Stimulated activated CD4-positive, alpha-beta T cell treated with anti-CD3 and anti-CD28 coated beads, Interleukin-1b, Interleukin-23, amount 100 ng/mL, for 1 hour (primary cell): ENCODE data around the gene KCNQ1.
"Not testable (repeated sequence)": the region's sequence is repeated elsewhere in the genome, so short reads cannot be mapped to it uniquely, and the experiment has no call there.

ENCODE experiments used
- DNase-seq, 2 donors: peaks; one replicate each; pipeline ENCODE4 v3.0.0-alpha.2; 2020; ENCODE audit warnings: low read depth in 2 of 2

Gene KCNQ1

DNA sequence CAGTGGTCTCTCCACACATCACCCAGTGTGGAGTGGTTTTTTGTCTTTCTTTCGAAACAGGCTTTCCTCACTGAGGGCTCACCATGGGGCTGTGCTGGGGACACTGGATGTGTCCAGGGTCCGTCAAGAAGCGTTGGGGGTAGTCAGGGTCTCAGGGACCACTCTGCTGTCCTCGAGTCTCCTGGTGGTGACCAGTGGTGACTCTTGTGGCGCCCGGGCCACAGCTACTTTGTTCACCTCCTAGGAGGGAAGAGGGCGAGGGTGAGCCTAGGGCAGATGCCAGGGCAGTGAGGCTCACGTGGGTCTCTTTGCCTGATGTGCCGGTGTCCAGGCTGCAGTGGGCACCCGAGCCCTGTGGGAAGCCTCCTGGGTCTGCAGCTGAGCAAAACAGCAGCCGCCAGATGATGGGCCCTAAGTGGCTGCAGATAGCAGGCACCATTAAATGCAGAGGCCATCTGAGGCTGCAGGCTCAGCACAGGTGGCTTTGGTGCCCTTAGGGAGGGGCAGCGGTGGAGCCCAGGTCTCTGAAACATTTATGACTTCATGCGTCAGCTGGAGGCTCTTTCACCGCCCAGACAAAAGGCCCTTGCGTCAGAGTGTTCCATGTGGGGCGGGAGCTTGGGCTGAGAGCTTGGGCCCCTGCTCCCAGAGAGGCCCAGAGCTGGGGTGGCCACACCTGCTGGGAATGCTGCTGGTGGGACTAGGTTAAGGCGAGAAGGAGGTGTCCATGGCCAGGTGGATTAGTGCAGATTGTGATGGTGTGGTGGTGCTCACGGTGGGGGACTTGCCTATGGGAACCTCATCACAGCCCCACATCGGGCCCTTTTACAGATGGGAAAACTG is 29.5 kb downstream of the KCNQ1 start:
- DNase-seq, result no peak

DNA sequence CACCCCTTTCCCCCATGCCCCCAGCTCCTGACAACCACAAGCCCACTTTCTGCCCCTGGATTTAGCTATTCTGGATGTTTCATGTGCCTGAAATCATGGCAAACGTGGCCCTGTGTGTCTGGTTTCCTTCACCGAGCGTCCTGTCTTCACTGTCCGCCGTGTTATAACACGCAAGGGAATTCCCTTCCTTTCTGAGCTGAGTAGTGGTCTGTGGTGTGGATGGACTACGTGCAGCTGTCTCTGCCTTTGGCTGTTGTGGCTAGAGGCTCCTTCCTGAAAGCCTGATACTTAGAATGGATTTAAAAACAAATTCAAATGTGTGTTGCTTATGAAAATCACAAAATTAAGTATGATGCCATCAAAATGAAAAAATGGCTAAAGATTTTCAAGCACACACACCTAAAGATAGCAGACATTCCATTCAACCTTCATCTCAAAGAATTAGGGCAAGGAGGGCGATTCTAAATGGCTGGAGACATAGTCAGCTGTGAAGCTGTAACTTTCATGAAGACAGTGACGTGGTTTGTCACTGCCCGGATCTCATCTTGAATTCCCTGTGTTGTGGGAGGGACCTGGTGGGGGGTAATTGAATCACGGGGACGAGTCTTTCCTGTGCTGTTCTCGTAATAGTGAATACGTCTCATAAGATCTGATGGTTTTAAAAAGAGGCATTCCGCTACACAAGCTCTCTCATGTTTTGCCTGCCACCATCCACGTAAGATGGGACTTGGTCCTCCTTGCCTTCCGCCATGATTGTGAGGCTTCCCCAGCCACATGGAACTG is 30.5 kb downstream of the KCNQ1 start:
- no peak for DNase-seq

DNA sequence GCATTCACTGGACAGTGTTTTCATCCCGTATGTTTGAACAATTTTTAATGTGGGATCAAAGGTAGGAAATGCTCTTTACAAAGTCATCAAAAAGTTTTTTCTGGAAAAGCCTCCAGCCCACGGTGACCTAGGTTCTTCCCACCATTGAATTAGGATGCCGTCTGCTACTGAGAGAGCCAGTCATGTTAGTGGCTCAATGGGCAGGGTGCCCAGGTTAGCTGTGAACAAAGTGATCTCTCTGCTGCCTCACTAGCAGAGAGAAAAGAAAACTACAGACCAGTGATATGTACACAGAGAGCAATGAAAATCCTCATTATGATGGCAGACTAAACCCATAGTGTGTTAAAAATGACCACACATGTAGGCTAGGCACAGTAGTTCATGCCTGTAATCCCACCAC is 32.4 kb downstream of the KCNQ1 start:
- DNase-seq, result no peak

DNA sequence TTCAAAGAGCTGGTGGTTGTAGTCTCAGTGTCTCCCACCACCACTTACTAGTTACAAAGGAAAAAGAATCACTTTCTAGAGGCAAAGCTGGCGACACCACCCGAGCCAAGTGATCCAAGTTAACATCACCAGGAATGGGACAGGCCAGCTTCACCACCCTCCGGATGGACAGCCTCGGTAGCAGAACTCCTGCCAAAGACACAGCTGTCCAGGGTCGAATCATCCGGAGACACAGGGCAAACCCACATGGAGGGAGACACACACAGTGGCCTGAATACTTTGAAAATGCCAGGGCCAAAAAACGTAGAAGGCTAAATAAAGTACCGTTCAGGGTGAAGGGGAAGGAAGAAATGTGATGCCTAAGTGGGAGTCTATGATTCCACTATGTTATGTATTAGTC is 33.1 kb downstream of the KCNQ1 start:
- DNase-seq, result no peak

DNA sequence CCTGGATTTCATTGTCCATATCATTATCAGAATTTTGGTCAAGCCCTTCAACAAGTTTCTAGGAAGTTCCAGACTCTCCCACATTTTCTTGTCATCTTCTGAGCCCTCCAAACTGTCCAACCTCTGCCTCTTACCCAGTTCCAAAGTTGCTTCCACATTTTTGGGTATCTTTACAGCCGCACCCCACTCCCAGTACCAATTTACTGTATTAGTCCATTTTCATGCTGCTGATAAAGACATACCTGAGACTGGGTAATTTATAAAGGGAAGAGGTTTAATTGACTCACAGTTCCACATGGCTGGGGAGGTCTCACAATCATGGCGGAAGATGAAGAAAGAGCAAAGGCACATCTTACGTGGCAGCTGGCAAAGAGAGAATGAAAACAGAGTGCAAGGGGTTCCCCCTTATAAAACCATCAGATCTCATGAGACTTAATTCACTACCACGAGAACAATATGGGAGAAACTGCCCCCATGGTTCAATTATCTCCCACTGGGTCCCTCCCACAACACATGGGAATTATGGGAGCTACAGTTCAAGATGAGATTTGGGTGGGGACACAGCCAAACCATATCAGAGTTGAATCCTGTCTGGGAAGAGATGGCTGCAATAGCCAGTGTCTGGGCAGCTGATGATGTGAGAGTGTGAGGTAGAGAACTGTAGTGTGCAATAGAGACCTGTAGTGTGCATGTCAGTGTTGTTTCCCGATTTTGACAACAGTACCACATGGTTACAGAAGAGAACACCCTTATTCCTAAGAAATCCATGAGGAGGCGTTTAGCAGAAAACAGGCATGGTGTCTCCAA is 35.5 kb downstream of the KCNQ1 start:
- DNase-seq, result not testable (repeated sequence)

DNA sequence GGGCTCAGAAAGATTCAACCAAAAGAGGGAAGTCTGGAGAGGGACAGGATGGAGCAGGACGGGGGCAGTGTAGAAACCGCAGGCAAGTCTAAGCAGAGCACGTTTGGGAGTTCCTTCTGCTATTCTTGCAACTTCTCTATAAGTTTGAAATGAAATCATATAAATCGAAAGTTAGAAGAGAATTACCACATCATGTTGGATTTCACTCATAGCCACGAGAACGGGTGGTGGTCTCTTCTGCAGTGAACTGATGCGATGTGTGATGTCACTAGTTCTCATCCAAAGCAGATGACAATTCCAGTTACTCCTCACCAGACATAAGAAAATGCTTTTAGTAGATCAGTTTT is 36.0 kb downstream of the KCNQ1 start:
- no peak for DNase-seq

DNA sequence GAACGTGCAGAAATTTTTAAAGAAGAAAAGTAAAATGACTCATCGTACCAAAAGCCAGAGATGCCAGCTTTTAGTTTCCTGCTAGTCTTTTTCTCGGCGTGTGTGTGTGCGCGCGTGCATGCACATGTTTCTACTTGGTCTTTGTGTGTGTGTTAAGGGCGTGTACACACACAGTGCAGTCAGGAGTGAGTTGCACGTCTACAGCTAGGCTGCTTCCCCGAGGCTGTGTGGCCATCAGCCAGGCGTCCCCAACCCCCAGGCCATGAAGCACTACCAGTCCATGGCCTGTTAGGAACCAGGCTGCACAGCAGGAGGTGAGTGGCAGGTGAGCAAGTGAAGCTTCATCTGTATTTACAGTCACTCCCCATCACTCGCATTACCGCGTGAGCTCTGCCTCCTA is 36.4 kb downstream of the KCNQ1 start:
- no peak for DNase-seq

DNA sequence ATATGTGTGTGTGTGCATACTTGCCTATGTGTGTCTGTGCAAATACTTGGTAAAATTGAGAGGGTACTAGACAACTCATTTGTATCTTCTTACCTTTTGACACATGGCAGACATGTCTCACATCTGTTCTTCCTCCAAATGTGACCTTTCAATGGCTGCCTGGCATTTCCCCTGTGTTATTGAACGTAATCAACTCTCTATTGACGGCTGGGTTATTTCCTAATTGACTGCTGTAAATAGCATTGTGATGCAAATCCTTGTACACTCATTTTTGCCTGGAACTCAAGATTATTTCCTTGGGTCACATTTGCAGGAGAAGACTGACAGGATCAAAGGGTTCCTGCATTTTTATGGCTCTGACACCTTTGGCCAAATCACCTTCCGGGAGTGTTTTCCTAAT is 37.4 kb downstream of the KCNQ1 start:
- no peak for DNase-seq

DNA sequence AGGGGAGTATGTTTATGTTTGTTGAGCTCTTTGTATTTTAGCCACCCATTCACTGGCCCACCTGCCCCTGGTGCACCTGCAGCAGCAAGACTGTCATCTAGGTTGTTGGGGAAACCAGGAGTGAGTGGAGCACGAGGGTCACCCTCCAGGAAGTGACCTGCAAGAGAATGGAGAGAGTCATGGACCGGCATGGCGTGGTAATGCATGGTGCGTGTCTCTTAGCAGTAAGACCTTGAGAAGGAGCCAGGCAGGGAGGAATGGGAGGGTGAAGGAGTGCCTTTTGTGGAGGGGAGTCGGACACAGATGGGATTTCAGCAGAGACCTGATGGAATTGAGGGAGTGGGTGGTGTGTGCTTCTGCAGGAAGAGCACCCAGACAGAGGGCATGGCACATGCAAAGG is 37.9 kb downstream of the KCNQ1 start:
- DNase-seq, result no peak

DNA sequence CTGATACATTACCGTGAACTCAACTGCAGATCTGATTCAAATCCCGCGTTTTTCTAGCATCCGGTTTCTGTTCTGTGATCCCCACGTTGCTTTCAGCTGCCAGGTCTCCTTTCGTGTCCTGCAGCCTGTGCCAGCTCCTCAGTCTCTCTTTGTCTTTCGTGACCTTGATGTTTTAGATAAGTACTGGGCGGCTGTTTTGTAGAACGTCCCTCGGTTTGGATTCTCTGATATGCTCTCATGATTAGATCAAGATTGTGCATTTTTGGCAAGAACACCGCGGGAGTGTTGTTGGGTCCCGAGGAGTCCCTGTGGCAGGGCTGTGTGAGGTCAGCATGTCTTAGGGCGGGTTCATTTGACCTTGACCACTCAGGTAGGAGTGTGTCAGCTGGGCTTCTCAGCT is 38.6 kb downstream of the KCNQ1 start:
- no peak for DNase-seq

DNA sequence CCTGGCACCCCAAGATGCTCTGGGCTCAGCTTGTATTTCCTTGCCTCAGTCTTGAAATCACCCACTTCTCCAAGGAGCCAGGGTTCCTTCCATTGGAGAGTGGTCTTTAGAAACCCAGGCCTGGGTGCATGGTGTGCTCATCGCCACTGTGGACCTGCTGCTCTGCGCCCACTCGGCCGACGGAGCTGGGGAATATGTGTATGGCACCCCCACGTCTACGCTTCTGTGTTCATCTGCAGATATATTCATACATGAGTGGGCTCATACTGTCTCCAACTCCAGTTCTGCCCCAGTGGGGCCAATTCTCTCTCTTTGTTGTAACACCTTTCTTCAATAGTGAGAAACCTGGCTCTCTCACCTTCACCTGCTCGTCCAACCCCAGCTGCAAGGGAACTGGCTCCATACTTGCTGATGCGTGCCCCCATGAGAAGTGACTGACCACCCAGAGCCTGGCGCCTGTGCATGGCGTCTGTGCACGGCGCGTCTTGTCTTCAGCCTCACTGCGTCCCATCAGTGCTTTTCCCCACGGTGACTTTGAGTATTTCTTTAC is 39.8 kb downstream of the KCNQ1 start:
- no peak for DNase-seq

DNA sequence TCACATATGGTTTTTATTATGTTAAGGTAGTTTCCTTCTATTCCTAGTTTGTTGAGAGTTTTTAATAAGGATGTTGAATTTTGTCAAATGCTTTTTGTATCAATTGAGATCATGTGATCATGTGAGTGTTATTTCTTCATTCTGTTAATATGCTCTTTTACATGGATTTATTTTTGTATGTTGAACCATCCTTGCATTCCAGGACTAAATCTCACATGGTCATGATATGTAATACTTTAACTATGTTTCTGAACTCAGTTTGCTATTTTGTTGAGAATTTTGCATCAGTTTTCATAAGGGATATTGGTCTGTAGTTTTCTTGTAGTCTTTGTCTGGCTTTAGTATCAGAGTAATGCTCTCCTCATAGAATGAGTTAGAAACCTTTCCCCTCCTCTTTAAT is 43.2 kb downstream of the KCNQ1 start:
- no peak for DNase-seq

DNA sequence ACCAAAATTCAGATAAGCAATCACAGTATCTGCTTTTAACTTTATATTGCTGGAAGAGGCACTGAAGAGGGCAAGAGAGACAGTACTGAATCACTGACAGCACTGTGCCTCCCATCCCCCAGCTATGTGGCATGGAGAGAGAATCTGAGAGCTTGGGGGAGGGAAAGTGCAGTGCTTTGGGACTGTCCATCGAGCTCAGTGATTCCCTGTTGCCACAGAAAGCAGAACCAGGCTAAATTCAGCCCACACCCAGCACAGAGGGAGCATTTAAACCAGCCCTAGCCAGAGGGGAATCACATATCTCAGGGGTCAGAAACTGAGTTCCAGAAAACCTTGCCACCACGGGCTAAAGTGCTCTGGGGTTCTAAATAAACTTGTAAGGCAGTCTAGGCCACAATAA is 44.3 kb downstream of the KCNQ1 start:
- no peak for DNase-seq

DNA sequence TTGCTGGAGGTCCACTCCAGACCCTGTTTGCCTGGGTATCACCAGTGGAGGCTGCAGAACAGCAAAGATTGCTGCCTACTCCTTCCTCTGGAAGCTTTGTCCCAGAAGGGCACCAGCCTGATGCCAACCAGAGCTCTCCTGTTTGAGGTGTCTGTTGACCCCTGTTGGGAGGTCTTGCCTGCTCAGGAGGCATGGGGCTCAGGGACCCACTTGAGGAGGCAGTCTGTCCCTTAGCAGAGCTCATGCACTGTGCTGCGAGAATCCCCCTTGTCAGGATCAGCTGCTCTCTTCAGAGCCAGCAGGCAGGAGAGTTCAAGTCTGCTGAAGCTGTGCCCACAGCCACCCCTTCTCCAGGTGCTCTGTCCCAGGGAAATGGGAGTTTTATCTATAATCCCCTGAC is 53.1 kb downstream of the KCNQ1 start:
- not testable (repeated sequence) for DNase-seq

DNA sequence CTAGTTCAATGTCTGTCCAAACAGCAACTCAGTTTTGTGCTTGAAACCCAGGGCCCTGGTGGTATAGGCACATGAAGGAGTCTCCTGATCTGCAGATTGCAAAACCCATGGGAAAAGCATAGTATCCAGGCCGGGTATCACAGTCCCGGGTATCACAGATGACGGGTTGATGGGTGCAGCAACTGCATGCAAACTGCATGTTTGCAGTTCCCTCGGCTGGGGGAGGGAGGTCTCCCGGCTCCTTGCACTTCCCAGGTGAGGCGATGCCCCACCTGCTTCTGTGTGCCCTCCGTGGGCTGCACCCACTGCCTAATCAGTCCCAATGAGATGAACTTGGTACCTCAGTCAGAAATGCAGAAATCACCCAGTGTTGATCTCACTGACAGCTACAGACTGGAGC is 53.9 kb downstream of the KCNQ1 start:
- no peak for DNase-seq

DNA sequence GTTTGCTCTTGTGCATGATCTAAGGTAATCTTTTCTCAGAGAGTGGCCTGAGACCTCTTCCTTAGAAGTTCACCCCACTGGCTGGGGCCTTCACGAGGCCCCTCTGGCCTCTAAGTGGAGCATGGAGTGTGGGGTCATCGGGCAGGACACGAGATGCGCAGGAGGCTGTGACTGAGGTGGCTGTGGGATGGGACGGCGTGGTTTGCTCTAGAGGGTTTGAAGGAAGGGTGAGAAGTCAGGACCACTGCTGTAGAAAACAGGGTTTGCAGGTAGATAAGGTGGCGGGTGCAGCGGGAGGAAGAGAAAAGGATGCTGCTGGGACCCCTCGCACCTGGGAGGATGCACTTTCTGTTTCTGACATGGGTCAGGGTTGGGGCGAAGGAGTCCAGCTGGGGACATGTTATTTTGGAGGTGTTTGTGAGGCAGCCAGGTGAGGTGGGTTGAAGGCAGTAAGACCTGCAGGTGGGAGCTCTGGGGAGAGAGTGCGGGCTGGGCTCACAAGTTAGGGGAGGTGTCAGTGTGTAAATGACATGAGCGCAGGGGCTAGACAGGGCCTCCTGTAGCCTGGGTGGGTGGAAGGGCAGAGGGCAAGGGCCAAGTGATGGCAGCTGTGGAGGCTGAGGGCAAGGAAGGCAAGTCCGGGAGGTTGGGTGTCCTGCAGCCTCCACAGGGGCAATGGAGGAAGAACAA is 62.5 kb downstream of the KCNQ1 start:
- no peak for DNase-seq

DNA sequence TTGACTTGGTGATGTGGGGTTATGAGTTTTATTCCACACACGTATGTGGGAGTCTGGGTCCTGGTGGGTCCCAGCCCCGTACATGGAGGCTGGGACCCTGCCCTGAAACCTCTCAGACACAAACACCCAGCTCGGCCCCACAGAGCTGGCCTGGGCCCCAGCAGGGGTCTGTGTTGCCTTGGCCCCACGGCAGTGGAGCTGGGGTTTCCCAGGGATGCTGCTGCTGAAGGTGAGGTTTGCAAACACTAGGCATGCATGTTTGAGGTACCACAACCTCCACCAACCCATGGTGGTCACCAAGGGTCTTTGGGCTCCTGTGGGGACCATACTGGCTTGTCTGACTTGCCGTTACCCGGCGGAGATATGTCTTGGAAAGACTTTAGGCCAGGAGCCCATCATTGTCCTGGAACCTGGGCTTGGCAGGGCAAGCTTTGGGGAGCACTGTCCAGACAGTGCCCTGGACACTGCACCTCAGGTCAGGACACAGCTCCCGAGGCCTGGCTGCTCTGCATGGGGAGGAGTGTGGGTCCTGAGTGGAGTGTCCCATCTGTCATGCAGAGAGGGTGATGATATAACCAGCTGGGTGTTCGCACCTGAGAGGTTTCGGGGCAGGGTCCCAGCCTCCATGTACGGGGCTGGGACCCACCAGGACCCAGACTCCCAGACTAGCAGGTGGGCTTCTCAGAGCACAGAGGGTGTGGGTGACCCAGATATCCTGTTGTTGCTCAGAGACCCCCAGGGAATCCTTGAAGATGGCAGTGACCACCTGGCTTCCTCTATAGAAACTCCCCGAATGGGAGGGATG is 63.3 kb downstream of the KCNQ1 start:
- no peak for DNase-seq

DNA sequence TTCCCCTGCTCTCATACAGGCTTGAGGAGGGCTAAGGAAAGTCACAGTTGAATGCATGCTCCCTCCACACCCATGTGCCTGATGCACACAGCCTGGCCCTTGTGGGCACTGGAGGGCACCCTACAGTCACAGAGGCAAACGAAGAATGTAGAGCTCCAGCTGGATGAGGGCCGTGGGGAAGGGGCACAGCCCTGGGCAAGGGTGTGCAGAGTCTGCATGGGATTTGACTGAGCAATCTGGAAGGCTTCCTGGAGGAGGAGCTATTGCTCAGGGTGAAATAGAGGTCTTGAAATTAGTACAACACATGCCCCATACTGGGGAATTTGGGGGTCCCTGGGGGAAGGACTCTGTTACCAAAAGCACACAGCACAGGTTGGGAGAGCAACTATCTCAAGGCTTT is 64.0 kb downstream of the KCNQ1 start:
- no peak for DNase-seq

DNA sequence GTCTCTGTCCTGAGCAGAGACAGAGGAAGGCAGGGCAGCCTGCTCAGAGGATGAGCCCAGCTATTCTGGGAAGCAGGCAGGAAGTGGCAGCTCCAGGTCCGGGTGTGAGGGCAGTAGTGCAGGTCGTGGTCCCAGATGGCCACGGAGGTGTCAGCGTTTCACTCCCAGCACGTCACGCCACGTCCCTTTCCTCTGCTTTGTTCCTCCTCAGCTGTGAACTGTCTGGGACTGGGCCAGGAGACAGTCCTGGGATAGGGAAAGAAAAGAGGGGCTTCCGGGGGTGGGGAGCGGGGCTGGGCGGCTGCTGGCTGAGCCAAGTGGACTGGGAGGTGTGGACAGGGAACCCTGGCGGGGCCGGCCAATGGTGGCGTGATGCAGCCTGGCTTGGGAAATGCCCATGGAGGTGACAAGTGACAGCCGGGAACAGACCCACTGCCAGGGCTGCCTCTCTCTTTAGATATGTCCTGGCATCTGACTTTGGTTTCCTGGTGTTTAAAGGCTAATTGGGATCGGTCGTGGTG is 64.7 kb downstream of the KCNQ1 start:
- no peak for DNase-seq

DNA sequence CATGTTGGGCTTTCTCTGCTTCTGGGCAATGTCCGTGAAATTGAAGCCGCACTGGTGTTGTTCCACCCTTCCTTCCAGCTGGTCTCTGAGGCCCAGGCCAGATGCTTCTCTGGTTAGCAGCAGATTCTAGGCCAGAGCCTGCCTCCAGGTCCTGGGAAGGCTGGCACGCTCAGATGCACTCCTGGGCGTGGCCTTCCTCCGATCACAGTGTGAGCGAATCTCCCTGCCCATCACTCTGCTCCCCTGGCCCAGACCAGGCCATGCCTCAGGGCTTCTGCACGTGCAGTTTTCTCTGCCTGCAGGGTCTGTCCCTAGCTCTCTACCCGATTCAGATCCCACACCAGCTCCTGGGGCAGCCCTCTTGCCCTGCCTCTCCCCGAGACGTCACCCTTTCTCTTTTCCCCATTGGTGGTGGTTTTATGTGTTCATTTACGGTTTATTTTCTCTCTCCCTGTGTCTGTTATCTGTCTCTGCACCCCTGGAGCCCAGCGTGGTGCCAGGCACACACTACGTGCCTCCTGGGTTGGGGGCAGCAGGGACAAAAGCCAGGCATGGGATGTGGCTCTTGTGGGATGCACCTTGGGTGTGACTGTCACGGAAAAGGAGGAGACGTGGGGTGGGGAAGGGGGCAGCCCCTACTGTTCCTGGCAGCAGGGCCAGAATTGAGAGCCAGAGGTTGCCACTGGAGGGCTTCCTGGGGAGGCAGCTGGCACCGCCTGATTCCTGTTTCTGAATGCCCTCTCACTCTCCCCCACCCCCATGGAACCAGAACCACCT is 66.0 kb downstream of the KCNQ1 start:
- DNase-seq, result no peak
